NCI-H2196 (cell line): ENCODE results near the gene CFAP100.

Experiments
- DNase-seq: peaks from one replicate; lab custom pipeline; 2025; ENCODE audit not compliant: unreplicated experiment; lab: John Stamatoyannopoulos, UW

CFAP100 gene

DNA sequence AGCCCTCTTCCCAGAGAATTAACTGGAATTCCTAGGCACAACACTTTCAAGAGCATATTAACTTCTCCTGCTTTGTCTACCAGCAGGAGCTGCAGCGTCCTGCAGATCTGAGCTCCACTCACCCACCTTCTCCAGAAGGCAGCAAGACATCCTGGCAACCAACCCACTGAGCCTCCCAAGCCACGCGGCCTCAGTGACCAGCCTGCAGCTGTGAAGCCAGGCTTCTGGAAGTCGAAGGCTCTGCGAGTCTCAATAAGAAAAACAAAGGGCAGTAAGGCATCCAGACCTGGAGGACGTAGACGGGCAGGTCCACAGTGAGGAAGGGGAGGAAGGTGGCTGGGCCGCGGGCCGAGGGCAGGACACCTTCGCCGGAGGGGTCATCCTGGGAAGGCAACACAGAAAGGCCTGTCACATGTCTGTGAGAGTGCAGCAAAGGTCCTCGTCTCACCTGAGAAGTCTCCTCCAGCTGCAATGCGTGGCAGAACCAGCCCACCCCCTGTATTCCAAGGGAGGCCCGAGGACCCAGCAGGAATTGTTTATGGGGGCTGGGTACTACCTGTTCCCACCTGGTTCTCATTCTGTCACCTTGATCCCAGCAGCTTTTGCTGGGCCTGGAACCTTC is 44.7 kb downstream of the CFAP100 start:
- DNase-seq: no peak

DNA sequence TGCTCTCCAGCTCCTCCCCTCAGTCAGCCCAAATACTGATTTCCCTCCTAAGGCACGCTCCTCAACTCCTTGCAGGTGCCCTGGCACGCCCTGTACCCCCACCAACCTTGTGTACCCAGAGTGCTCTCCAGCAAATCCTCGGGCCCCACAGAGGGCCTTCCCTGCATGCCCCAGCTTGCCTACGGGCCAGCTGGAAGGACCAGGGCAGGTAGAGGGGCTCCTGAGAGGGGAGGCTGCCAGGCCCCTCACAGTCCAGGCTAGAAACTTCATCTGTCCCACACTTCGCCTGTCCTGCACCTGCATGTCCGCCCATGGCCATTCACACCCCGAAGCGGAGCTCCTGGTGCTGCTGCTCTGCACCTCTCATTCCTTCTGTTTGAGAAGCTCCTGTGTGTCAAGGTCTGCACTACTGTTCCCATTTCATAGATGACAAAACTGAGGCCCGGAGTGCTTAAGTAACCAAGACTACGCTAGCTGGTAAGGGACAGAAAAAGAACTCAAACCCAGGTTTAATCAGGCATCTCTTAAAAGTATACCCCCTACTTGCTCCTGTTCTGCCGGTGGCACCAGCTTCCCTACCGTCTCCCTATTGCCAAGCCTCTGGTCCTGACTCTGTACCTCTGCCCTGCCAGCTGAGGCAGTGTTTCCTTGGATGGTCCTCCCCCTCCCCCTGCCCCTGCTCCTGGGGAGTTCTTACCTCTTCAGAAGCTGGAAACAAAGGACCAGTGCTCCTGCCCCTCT is 45.4 kb downstream of the CFAP100 start:
- DNase-seq: no peak

DNA sequence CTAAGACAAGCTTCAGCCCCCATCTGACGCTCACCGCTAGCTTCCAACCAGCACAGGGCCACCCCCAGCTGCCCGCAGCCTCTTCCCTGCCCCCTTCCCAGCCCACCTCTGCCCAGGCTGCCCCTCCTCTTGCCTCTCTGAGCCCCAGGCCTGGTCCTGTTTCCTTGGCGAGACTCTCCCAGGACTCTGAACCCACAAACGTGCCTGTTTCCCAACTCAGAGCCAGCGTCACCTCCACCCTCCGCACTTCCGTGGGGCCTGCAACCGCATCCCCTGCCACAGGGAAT is 45.9 kb downstream of the CFAP100 start:
- no peak for DNase-seq

DNA sequence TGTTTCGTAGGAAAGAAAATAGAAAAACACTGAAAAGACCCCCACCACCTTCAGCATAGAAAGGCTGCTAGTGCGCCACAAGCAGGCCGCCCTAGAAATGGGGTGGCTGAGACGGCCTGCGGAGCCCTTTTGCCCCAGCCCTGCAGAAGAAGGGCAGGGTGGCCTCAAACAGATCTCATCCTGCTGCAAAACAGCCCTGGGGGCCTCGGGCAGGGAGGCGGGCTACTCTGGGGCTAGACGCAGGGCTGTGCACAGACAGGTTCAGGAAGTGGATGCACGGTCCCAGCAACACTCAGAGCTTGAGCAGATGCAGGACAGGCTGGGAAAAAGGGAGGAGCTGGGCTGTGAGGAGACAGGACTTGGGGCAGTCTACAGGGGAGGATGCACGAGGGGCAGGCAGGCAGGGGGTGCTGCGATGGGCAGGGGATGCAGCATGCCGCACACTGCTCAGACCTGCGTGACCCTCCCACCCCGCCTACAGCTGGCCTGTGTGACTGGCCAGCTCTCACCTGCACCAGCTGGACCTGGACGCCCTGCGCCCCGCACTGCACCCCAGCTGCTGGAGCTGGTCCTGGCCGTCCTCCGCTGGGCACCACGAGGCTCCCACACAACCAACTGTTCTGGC is 46.7 kb downstream of the CFAP100 start:
- no peak for DNase-seq

DNA sequence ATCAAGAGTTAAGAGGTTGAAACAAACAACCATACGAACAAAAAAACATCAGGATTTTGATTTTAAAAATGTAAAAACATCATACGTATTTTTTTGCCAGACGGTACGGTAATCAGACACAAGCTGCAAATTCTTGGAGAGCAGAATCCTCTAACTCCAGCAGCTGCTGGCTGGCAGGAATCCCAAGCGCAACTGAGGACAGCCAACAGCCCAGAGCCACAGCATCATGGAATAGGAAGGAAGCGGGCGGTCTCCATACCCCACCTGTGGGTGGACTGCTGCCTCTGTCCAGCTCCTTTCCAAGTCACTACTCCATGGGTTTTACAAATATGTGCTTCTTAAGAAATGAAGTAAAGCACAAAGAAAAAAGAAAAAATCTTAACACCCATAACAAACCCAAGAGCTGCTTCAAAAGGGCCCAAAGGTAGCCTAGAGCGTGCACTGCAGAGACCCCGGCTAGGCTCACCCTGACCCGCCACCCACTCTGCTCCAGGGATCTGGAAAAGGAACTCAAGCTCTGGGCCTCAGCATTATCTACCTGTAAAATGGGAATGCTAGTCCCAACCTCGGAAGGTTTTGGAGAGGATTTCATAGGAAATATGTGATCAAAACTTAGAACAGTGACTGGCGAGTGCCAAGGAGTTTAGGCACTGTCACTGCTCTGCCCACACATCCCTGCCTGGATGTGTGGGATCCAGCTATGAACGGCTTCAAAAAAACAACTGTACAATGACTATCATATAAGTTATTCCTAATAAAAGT is 47.6 kb downstream of the CFAP100 start:
- no peak for DNase-seq

DNA sequence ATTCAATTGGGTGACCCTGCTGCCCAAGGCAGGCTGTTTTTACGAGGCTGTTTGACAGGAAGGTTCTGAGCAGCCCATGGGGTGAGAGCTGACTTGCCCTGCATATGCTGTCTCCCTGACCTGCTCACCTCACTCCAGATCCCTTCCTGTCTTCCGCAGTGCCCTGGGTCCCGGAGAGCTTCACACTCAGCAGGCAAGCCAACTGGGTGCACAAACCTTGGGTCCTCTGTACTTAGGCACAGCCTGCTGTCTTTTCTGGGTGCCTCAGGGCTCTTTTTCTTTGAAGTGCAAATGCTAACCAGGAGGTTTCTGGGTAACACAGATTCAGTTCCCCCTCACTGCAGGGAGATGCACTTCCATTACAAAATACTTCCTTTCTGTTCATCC is 48.1 kb downstream of the CFAP100 start:
- no peak for DNase-seq

DNA sequence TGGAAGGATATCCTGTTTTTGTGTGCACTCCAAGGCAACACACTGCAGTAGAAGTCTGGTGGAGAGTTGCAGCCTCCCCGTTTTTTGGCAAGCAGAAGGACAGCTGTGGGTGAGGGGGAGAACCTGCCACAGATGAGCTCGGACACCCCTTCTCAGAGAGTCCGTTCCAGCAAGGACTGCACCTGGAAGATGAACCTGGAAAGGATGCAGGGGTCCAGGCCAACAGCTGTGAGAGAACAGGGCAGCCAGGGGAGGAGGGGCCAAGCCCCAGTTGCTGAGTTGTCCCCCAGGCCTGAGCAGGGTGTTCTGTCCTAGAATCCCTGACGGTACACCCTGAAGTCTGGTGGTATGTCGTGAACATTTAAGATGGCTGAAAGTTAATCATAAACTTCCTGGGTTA is 50.8 kb downstream of the CFAP100 start:
- no peak for DNase-seq

DNA sequence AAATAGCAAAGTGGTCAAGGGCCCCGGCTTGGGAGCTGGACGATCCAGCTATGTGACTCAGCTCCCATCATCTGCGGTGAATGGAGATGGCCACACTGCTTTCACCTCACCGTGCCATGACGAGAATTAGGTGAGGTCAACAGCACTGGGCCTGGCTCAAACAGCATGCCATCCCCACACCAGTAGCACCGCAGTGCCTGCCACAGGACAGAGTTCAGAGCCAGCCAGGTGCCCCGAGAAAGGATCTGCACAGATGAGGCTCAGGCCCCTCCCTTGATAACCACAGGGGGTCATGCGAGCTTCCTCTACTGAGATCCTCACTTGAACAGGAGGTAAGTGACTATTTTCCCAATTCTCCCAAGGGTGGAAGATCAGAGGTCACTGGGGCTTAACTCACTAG is 51.6 kb downstream of the CFAP100 start:
- DNase-seq: no peak

DNA sequence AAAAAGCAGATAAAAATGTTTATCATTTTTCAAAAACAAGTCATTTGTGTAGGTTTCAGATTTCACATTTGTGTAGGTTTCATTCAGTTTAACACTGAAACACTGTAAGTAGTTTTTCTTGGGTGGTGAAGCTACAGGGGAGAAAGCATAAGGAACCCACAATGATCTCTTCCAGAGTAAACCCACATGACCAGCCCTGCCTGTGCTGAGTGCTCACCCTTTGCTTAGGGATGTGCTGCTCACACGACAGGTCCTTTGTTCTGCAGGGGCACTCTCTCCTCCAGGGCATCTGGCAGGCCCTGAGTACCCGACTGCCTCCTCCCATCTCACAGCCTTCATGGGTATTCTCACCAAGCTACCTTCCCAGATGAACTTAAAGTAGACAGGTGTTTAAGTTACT is 52.1 kb downstream of the CFAP100 start:
- DNase-seq: no peak

DNA sequence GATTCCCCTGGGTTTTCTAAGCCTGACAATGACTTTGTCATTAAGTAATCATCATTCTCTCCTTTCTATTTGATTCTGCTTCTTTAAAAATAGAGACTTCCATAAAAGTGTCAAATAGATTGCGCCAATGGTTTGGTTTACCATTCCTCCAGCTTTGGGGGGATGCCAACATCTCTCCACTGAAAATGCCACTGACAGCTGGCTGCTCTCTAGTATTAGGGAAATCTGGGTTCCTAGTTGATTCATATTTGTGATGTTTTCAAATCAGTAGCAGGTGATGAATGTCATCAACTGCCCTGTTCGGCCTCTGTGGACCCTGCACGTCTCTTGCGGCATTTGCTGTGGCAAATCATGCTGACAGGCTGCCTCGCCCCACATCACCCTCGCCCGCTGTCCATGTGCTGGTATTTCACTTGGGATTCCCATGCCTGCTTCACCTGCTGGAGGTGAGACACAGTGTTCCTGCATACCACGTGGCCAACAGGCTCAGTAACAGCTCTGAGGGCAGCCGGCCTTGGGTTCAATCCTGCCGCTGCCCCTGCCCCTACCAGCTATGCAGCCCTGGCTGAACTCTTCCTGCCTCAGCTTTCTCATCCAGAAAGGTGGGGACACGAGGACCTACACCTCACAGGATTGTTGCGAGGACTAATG is 52.9 kb downstream of the CFAP100 start:
- no peak for DNase-seq

DNA sequence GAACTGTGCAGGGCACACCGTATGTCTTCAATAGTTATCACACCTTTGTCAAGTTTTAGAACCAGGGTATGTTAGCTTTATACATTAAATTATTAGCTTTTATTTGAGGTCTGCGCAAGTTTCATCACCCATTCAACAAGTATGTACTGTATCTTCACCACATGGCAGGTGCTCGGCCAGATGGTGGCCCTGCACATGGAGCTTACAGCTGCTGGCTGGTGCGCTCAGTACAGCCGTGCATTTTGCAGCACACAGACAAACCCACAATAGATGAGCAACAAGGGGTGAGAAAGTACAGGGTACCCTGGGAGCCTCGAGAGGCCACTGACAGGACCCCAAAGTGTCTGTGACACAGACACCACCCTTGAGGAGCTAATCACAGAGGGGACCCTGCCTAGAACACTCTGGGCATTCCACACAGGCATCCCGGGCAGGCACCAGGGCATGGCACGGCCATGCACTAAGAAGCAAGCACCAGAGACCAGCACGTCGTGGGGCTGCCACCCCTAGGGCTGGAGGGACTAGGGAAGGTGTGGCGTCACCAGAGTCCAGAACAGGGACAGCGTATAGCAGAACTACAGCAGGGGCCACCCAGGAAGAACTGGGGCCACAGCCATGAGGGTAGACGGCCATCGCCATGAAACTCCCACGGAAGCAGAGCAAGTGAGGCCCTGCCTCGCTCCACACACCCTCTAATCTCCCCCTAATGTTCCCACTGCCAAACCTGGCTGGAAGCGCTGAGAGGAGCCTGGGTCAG is 53.6 kb downstream of the CFAP100 start:
- DNase-seq: no peak

DNA sequence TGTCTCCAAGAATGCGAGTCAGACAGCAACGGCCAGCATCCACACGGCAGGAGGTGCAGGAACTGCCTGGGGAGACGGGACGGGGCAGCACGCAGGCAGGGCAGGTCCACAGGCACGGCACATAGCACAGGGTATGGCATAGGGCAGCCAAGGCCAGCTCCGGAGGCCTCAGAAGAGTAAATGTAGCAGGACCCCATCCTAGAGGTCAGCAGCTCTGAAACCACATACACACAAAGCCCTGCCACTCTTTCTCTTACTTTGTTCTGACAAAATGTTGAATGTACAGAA is 54.1 kb downstream of the CFAP100 start:
- no peak for DNase-seq

DNA sequence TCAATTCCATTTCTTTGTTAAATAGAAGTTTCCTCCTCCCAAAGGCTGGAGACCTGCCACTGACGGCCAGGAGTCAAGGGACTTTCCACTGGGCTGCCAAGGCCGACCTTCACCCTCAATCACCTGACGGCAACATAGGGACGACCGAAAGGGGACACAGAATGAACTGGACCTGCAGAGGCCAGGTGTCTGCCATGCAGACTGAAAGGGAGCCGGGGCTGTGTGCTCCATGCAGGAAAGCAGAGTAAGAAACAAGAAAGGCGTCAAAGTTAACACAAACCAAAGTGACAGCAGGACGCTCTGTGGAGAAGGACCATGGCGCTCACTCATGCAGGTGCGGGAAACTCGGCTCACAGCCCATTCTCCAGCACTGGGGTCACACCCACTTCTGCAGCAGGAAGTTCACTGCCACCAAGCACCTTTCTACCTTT is 54.9 kb downstream of the CFAP100 start:
- DNase-seq: no peak

DNA sequence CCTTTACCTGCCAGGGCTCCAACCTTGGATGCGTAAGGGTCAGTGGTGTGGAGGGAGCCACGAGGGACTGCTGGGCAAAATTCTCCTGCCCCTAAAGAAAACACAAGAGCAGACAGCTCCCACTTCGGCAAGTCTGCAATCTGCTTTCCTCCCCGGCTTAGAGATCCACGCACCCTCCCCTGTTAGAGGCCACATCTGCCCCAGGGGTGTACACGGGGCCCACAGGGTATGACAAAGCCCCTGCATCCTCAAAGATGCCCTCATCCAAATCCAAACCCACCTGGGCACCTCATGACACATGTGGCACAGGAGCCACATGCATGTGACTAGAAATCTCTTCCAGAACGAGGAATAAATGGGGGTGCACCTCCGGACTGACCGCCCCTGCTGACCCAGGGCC is 55.5 kb downstream of the CFAP100 start:
- DNase-seq: no peak

DNA sequence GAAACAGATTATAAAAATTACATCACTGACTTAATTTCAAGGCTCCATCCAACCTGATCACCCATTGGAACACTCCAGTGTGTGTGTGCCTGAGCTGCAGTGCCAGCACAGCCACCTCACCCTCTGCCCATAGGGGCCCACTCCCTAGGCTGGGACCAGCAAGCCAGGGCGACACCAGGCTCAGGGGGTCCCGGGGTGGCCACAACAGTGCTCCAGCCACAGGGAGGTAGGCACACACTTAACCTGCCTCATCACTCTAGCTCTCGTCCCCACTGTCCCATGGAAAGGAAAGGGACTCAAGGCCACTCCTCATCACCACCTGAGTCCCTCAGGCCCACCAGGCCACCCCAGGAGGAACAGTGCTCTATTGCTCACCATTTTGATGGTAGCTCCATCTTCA is 56.0 kb downstream of the CFAP100 start:
- no peak for DNase-seq

DNA sequence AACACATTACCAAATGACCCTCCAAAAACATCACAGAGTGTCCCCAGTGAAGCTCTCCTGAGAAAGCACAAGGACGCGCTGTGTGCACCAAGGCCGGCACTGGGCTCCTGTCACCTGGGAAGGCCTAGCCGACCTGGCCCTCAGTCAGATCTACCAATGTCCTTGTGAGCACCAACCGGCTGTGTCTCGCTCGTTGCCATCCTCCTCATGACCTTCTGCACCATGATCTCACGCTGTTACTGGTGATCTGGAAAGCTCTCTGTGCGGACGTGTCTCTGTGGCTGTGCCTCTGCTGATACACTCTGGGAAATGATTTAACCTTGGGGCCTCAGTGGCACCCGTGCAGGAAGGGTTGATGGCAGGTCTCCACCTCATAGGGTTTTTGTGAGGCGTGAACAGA is 56.8 kb downstream of the CFAP100 start:
- no peak for DNase-seq

DNA sequence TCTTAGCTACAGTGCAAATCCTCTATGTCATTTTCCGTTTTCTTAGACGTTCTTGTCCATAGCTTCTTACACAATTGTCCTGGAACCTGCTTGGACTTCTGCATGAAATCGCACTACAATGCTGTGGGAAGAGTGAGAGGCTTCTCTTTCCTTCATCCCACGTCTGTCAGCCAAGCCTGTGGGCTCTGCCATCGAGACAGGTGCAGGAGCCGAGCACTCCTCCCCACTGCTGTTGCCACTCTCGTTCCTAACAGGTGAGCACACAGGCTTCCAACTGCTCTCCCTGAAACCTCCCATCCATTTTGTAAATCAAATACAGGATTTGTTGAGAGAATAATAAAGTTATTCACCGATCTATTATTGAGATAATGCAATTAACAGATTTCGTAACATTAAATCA is 57.5 kb downstream of the CFAP100 start:
- no peak for DNase-seq

DNA sequence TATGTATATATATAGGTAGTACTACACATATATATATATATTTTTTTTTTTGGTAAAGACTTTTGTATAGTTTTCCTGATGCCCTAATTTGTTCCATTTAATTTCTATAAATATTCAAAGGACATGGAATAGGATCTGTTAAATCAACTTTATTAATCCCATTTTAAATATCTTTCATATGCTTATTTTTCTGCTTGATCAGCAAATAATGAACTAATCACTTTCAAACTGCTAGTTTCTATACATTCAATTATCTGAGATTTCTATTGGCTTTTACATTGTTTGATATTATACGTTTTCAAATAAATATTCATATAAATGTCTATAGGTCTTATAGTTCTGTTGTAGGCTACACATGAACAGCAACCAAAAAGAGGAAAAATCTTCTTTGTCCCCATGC is 59.3 kb downstream of the CFAP100 start:
- DNase-seq: no peak

DNA sequence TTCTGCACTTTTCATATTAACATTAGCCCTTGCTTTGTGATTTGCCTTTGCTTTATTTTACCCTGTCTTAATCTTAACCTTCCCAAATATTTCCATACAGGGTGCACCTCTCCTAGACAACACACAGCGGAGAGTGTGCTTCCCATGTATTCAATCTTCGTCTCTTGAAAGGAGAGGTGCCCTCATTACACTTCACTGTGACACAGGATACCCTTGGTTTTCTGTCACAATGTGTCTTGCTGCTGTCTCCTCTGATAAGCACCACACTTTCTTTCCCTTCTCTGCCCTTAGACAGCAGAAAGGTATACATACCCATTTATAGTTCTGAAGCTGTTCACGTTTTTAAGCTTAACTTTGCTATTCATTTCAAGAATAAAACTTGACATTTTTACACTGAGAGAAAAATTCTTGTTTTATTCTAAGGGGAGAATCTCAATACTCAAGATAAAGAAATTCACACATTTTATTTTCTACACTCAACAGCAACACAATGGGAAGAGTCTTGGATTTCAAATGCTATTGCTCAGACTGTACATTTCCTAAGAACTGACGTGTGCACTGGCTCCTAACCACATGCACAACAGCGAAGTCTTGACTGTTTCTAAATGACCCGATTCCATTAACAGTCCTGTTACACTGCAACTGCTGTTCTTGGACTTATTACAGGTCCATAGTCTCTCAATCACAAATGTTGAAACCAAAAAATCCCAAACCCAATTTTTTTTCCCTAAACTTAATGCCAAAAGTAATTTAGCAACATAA is 59.9 kb downstream of the CFAP100 start:
- no peak for DNase-seq

DNA sequence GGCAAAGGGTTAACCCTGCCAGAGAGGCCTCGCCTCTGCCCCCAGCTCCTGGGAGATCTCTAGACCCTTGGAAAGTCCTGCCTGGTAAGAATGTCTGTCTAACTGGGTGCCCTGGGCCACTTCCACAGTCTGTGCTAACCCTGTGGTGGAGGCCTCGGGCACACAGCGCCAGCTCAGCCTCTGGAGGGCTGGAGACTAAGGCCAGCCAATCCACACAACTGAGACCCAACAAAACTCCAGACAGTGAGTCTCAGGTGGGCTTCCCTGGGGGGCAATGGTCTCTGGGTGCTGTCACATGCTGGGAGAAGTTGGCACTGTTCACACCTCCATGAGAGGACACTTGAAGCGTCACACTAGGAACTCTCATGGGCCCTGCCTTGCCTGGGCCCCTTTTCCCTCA is 61.5 kb downstream of the CFAP100 start:
- no peak for DNase-seq
